ENCODE data around the gene RCE1.
A peak's percentile ranks its signal among the peaks of the same experiment; 100 is the strongest.

The RCE1 gene

GRCh38 chr11:66870616-66871520 is 27.6 kb downstream of the RCE1 start:
- DNase-seq: no peak

DNA sequence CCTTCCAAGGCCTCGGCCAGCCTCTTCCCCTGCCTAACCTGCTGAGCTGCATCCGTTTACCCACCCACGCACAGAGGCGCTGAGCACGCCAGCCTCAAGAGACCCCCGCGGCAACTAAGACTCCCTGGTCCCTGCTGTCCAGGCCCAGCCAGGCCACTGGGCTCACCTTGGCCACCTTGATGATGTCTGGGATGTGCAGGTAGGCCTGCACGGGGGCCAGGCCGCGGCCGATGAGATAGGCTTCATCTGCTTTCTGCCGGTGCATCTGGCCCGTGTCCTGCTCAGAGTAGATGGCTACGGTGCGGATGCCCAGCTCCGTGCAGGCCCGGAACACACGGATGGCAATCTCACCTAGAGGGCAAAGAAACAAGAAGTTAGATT is 28.3 kb downstream of the RCE1 start:
- no peak for DNase-seq

GRCh38 chr11:66874232-66874631 is 31.0 kb downstream of the RCE1 start:
- no peak for DNase-seq

GRCh38 chr11:66875378-66875777 is 32.1 kb downstream of the RCE1 start:
- no peak for DNase-seq

GRCh38 chr11:66877588-66878385 is 34.5 kb downstream of the RCE1 start:
- DNase-seq: no peak

GRCh38 chr11:66878474-66878873 is 35.2 kb downstream of the RCE1 start:
- DNase-seq: no peak

DNA sequence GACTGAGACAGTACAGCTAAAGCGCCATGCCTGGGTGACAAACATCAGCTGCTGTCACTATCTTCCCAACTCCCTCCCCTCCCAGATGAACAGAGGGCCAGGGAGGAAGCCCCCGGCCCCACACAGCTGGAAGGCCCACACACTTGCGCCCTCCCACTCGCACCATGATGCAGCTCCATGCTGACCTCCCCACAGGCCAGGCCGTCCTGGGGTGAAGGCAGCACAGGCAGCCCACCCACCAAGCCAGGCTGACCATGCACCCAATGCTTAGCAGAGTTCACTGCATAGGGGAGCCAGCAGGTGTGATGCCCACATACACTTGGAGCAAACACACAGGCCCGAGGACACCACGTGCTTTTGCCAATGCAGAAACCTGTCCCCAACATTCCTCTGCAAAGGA is 35.8 kb downstream of the RCE1 start:
- no peak for DNase-seq

- no peak for DNase-seq
These were observed 36.3 kb downstream of the RCE1 start for GRCh38 chr11:66879583-66879982.

DNA sequence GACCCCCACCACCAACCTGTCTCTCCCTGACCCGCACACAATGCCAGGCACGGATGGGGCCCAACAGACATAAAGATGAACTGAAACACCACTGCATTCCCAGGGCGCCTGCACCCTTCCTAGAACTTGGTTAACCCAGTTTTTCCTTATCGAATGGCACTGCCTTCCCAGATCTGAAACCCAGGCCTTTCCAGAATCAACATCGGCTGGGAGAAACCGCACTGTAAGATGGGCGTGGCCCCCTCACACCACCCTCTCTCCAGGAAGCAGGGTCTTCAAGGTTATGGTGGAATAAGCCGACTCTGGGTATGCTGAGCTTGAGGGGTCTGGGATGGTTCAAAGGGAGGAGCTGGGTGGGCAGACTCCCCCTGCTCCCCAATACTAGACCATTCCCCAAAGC is 36.8 kb downstream of the RCE1 start:
- DNase-seq: no peak

GRCh38 chr11:66880496-66881450 is 37.5 kb downstream of the RCE1 start:
- DNase-seq: peak; percentile 9

- no peak for DNase-seq
These were observed 38.2 kb downstream of the RCE1 start for GRCh38 chr11:66881451-66881835.

GRCh38 chr11:66881927-66882452 is 38.7 kb downstream of the RCE1 start:
- no peak for DNase-seq

DNA sequence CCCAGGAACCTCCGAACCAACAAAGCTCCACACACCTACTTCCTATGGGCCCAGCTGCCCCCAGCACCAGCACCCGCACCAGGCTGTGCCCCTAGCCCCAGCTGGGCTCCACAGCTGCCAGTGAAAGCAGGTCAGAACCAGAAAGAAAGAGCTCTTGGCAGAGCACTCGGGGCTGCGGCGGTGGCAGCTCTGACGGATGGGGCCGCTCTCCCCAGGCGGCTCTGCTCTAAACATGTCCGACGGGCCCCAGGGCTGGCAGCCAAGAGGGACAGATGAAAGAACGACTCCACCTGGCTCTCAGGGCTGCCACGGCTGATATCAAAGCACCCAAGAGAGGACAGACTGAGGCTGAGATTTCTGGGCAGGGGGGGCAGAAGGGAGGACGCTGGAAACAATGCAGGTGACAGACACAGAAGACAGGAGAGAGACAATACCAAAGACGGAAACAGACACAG is 39.3 kb downstream of the RCE1 start:
- no peak for DNase-seq

DNA sequence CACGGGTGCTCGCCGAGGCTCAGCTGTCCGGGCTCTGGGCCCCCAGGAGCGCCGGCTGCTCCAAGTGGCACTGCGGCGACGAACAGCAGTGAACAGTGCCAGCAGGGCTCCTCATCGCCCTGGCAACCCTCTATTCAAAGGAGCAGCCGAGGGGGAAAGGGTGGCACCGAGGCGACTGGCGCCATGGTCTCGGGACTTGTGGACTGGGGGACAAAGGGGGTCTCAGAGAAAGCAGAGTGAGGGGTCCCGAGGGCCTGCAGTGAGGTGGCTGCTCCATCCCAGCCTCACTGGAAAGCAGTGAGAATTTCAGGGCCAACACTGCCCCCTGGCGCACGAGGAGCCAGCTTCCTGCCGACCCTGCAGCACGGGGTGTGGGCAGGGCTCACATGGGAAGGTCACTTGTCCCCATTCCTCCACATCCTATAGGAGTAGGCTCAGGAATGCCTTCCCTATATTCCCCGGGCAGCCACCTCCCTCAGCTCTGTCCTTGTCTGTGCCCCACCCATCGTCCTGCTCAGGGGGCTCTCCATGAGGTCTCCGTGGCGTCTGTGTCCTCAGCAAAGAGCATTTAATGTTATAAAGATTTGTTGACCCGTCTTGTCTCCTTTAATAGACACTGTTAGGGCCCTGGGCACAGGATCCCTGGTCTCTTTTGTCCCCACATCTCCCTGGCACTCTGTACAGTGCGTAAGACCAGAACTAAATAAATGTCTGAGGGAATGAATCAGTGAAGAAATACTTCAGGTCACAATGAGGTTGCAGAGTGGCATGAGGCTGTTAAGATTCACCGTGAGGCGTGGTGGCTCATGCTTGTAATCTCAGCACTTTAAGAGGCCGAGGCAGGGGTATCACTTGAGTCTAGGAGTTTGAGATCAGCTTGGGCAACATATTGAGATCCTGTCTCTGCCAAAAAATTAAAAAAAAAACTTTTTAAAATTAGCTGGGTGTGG is 40.0 kb downstream of the RCE1 start:
- peak; percentile 4 for DNase-seq

DNA sequence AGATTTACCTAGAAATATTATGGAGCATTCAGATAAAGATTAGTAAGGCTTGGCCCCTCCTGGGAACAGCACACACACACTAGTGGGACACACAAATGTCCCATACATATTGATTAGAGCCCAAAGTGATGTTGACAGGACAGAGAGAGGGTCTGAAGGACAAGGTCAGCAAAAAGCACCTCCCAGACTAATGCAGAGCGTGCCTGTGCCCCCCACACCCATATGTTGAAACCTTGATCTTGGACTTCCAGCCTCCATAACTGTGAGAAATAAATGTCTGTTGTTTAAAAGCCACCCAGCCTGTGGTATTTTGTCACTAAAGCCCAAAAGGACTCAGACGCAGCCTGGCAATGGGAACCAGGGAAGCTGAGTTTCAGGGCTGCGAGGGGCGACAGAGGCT is 41.2 kb downstream of the RCE1 start:
- no peak for DNase-seq

DNA sequence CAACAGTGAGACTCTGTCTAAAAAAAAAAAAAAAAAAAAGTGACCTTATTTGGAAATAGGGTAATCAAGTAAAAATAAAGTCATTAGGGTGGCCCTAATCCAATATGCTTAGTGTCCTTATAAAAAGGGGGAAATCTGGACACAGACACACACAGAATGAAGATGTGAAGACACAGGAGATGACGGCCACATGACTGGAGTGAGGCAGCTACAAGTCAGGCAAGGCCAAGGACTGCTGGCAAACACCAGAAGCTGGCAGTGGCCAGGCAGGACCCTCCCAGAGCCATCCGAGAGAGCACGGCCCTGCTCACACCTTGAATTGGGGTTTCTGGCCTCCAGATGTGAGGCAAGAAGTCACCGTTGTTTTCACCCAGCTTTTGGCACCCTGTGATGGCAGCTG is 42.2 kb downstream of the RCE1 start:
- DNase-seq: no peak

DNA sequence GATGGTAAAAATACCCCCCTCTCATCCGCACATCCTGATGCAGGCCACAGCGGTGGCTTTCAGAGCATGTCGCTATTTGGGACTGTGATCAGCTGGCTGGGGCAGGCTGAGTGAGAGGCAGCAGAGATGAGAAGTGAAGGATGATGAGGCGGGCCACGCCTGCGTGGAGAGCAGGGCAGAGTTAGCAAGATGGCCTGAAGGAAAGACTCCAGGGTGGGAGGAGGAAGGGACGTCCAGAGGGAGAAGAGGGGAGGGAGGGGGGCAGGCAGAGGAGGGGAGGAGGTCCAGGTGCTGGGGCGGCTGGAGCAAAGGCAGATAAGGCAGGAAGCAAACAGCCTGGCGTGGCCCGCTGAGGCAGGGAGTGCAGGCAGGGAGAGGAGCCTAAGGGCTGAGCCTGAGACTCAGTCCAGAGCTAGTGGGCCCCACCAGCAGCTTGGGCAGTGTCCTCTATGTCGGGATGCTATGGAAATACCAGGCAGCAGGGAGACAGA is 42.8 kb downstream of the RCE1 start:
- DNase-seq: no peak

- no peak for DNase-seq
These were observed 43.5 kb downstream of the RCE1 start for GRCh38 chr11:66886671-66887221.

GRCh38 chr11:66887526-66887925 is 44.3 kb downstream of the RCE1 start:
- no peak for DNase-seq

GRCh38 chr11:66888282-66888681 is 45.0 kb downstream of the RCE1 start:
- no peak for DNase-seq

DNA sequence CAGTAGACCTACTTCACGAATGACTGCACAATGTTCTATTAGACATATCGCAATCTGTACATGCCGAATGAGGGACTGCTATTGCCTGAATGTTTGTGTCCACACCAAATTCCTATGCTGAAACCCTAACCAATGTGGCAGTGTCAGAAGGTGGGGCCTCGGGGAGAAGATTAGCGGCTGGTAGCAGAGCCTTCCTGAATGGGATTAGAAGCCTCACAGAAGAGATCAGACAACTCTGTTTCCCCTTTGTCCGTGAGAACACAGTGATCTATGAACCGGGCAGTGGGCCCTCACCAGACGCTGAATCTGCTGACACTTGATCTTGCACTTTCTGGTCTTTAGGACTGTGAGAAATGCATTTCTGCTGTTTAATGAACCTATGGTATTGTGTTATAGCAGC is 46.7 kb downstream of the RCE1 start:
- no peak for DNase-seq

Data from KG1 (cell line).